ENCODE measurements around the gene MED25. TPM values are rescaled to one million over a fixed set of nuclear protein-coding genes. Genes with fewer than 3 reads are reported as not detected.

MED25 gene
- total and polyA plus RNA-seq, 2 of the 4 experiments (the other 2 are of a cell fraction) = 4.7 to 38.5 TPM

DNA sequence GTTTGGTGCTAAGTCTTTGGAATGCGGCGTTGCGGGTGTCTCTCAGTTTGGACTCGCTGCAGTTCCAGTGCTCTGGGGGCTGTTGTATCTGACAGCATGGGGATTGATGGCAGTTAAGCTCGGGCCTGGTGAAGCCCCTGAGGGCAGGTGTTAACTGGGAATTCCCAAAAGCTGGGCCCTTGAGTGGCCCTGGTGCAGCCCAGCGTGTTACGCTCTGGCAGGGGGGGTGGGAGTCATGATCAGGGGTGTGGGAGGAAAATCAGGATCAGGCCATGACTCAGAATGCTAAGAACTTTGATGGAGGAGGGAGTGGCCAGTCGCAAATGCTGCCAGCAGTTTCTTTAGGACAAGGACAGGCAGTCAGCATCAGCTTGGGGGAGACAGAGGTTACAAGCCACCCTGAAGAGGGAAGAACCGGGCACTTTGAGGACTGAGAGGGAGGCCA is 31.7 kb upstream of the MED25 start:
- H2AK5ac ChIP-seq (ENCODE audit: low read depth, low read length) = peak overlapping the region; percentile 66; the same call in 1 of the 2 replicates
- peak; percentile 75 for ATAC-seq (ENCODE audit: low read depth)
- no TSS peak for BruUV-seq (replicated peaks)
- peaks cover 45% of the 10 kb centered on the region for H3K36me3 ChIP-seq (ENCODE audit: control insufficient read depth, insufficient read depth, low read length)
- H2BK15ac ChIP-seq (ENCODE audit: low read depth, low read length) = no peak overlapping the region
- no peak overlapping the region for H4K5ac ChIP-seq (ENCODE audit: low read depth, low read length)
- no peak overlapping the region for H3K4me2 ChIP-seq (ENCODE audit: low read depth, low read length)
- no peak overlapping the region; the same call in 1 of the 2 replicates for H3K9ac ChIP-seq (ENCODE audit: low read depth, low read length)
- H2AFZ ChIP-seq (replicated peaks; ENCODE audit: low read length, poor library complexity) = peak overlapping the region; percentile 51
- H3K27me3 ChIP-seq (ENCODE audit: control insufficient read depth, insufficient read depth, low read length) = no peaks in the 10 kb centered on the region
- peaks cover 15 to 65% of the 10 kb centered on the region in 2 experiments for H3K79me1 ChIP-seq (ENCODE audit: low read depth in 1 of 2, low read length in 2 of 2)
- POLR2A ChIA-PET (ENCODE audit: unreplicated experiment) = no interaction called here
- H3K14ac ChIP-seq (replicated peaks; ENCODE audit: low read depth, low read length) = peak overlapping the region; percentile 54; the same call in 1 of the 2 replicates
- no peaks in the 10 kb centered on the region for H3K9me3 ChIP-seq (ENCODE audit: control insufficient read depth, insufficient read depth, low read length)
- 0 out of 2 replicates have a peak overlapping the region, but pooled peaks have one; percentile 5 for H3K27ac ChIP-seq (ENCODE audit: insufficient read depth, low read length)
- dilution Hi-C loops (cut with HindIII; ENCODE audit: low sequenced_read_pairs, unreplicated experiment) (no loop called here), in situ Hi-C loops (cut with MboI; ENCODE audit: low sequenced_read_pairs) (no loop called here), intact Hi-C loops (cut with micrococcal nuclease) (no loop called here)
- H2BK5ac ChIP-seq (ENCODE audit: low read depth, low read length, poor library complexity, severe bottlenecking) = peak overlapping the region; percentile 3
- H2BK20ac ChIP-seq (ENCODE audit: low read depth, low read length) = no peak overlapping the region
- peaks cover 7% of the 10 kb centered on the region for H3K4me1 ChIP-seq (ENCODE audit: control insufficient read depth, insufficient read depth, low read length)
- peak overlapping the region; percentile 69; the same call in 1 of the 2 replicates for H4K91ac ChIP-seq (ENCODE audit: insufficient read depth, low read depth, low read length)
- TF ChIP-seq SMC3 (IDR thresholded peaks at IDR 0.05; ENCODE audit: low read depth, low read length) = 0 out of 2 replicates have a peak, but pooled peaks have one; percentile 5
- no peak for TF ChIP-seq CTCF (conservative IDR thresholded peaks at IDR 0.05; ENCODE audit: low read depth, low read length)
- TF ChIP-seq FOS (IDR thresholded peaks at IDR 0.05; ENCODE audit: low read depth, low read length) = 0 out of 2 replicates have a peak, but pooled peaks have one; percentile 19
- no peak for TF ChIP-seq NFE2L2 (IDR thresholded peaks at IDR 0.05; ENCODE audit: low read depth, low read length)
- TF ChIP-seq MAFK (IDR thresholded peaks at IDR 0.05; ENCODE audit: low read depth, low read length) = no peak
- WGBS, 2 experiments (ENCODE audit: extremely low coverage in 2 of 2, insufficient read length in 1 of 2) = 56% methylated on average over 8 of the region's 9 CpGs; no CpG with 5 or more reads in 1 of the 2 experiments
- DNase-seq = peak; percentile 53
- H3K4me3 ChIP-seq (ENCODE audit: insufficient read depth, low read depth, low read length) = no peak overlapping the region
- no peak overlapping the region for H2BK120ac ChIP-seq (ENCODE audit: low read depth, low read length)
- H4K8ac ChIP-seq (ENCODE audit: low read depth in 2 of 2, low read length in 2 of 2) = peak overlapping the region in 1 of 2 experiments; percentile 56; a peak in 2 of 4 replicates
- H3K9me1 ChIP-seq (ENCODE audit: insufficient read depth, low read length) = peaks cover 7% of the 10 kb centered on the region; the same call in 1 of the 2 replicates
- H3K56ac ChIP-seq (ENCODE audit: extremely low read depth, insufficient read depth, low read length) = no peak overlapping the region
- CTCF ChIA-PET = interaction anchor here (0.6 kb wide), 1 partner anchor 52 kb away, joined by 4 read pairs; no protein-coding TSS in a partner anchor
- H3K23ac ChIP-seq (ENCODE audit: low read depth, low read length) = no peak overlapping the region; the same call in 1 of the 2 replicates
- peak overlapping the region; percentile 73 for H3K4ac ChIP-seq (ENCODE audit: low read depth, low read length)
- no peak overlapping the region for H3K18ac ChIP-seq (ENCODE audit: low read depth, low read length)
- peaks cover 25% of the 10 kb centered on the region for H4K20me1 ChIP-seq (ENCODE audit: insufficient read depth, low read length)
- peak overlapping the region; percentile 94 for H2AK9ac ChIP-seq (replicated peaks; ENCODE audit: low read depth, low read length, poor library complexity)

Measured in IMR-90 (cell line).